RWPE2 (cell line): ENCODE measurements around the gene CCDC40.

Experiments
- ATAC-seq: fragments of 200-7000 bp; cut with Tn5 transposase; 3 replicates; pipeline ENCODE4 v1.9.1; 2021; ENCODE audit warnings: low read depth
- DNase-seq: peaks from one replicate; pipeline ENCODE4 v3.0.0-alpha.2; 2020; ENCODE audit warnings: low spot score
- H3K27ac ChIP-seq: fragments of 450-650 bp; 2 replicates; pipeline ENCODE4 v1.5.1; 2017; ENCODE audit warnings: mild to moderate bottlenecking; ENCODE audit not compliant: poor library complexity, severe bottlenecking
- H3K27me3 ChIP-seq: fragments of 250-450 bp; sonication (Bioruptor Pico); 2 replicates; pipeline ENCODE4 v1.5.1; 2021; ENCODE audit warnings: mild to moderate bottlenecking, moderate library complexity; ENCODE audit not compliant: insufficient read depth, poor library complexity, severe bottlenecking
- H3K36me3 ChIP-seq: fragments of 250-450 bp; sonication (Bioruptor Pico); 2 replicates; pipeline ENCODE4 v1.5.1; 2020; ENCODE audit warnings: low read depth, mild to moderate bottlenecking, moderate library complexity
- H3K4me1 ChIP-seq: fragments of 250-450 bp; sonication (Bioruptor Pico); 2 replicates; pipeline ENCODE4 v1.5.1; 2021; ENCODE audit warnings: mild to moderate bottlenecking, moderate library complexity; ENCODE audit not compliant: insufficient read depth, poor library complexity, severe bottlenecking
- H3K4me3 ChIP-seq: fragments of 250-450 bp; sonication (Bioruptor Pico); 2 replicates; pipeline ENCODE4 v1.5.1; 2021; ENCODE audit warnings: mild to moderate bottlenecking, moderate library complexity; ENCODE audit not compliant: severe bottlenecking
- H3K9me3 ChIP-seq: fragments of 250-450 bp; sonication (Bioruptor Pico); 2 replicates; pipeline ENCODE4 v1.5.1; 2021; ENCODE audit warnings: mild to moderate bottlenecking, moderate library complexity; ENCODE audit not compliant: severe bottlenecking
- CTCF ChIP-seq: fragments of 450-650 bp; IDR thresholded peaks from one replicate; pipeline ENCODE4 v1.5.1; 2017; ENCODE audit warnings: mild to moderate bottlenecking, moderate library complexity; ENCODE audit not compliant: poor library complexity, severe bottlenecking

Gene CCDC40

DNA sequence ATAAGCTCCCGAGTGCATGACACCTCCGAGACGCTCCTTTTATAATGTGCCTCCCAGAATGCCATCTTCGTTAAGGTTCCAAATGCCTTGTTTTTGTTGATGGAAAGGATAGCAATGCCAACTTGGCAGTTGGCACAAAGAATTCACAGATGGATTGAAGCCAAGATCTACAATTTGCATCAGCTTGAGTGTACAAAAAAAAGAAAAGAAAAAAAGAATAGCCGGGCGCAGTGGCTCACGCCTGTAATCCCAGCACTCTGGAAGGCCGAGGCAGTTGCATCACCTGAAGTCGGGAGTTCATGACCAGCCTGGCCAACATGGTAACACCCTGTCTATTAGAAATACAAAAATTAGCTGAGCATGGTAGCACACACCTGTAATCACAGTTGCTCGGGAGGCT lies 8.4 kb upstream of the CCDC40 start:
- Histone ChIP-seq H3K4me3 (no peak overlapping the region), H3K36me3 (0 out of 2 replicates have a peak, but pooled peaks cover 2% of the 10 kb centered on the region), H3K9me3 (no peaks in the 10 kb centered on the region), H3K27ac (no peak overlapping the region), H3K4me1 (no peaks in the 10 kb centered on the region), H3K27me3 (no peaks in the 10 kb centered on the region)
- TF ChIP-seq CTCF: no peak
- no peak for DNase-seq
- no peak for ATAC-seq

DNA sequence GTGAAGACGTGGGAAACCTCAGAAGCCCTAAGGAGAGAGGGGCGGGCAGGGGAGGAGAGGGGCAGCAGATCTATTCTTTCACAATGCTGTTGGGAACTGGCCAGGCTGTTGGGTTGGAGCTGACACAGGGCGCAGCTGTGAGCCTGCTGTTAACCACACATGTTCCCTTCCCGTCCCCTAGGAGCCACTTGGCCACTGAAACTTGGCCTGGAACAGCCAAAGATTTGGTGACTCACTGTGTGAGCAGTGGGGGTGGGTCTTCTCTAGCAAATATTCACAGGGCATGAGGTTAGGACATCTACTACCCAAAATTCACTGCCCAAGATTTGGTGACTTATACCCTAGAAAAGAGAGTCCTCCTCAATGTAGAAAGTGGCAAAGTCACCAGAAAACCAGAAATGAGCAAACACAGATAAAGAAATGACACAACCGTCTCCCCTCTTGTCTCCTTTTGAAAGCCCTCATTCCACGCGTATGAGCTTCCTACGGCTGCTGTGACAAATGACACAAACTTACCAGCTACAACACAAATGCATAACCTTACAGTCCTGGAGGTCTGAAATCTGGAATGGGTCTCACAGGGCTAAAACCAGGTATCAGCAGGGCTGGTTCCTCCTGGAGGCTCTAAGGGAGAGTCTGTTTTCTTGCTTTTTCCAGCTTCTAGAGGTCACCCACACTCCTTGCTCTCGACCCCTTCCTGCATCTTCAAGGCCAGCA lies 7.0 kb upstream of the CCDC40 start:
- no peak for DNase-seq
- H3K4me3 ChIP-seq: no peak overlapping the region
- no peak for TF ChIP-seq CTCF
- no peaks in the 10 kb centered on the region for H3K9me3 ChIP-seq
- H3K27ac ChIP-seq: no peak overlapping the region
- no peak for ATAC-seq
- H3K36me3 ChIP-seq: 0 out of 2 replicates have a peak, but pooled peaks cover 2% of the 10 kb centered on the region
- no peaks in the 10 kb centered on the region for H3K27me3 ChIP-seq
- H3K4me1 ChIP-seq: peaks cover under 1% of the 10 kb centered on the region

DNA sequence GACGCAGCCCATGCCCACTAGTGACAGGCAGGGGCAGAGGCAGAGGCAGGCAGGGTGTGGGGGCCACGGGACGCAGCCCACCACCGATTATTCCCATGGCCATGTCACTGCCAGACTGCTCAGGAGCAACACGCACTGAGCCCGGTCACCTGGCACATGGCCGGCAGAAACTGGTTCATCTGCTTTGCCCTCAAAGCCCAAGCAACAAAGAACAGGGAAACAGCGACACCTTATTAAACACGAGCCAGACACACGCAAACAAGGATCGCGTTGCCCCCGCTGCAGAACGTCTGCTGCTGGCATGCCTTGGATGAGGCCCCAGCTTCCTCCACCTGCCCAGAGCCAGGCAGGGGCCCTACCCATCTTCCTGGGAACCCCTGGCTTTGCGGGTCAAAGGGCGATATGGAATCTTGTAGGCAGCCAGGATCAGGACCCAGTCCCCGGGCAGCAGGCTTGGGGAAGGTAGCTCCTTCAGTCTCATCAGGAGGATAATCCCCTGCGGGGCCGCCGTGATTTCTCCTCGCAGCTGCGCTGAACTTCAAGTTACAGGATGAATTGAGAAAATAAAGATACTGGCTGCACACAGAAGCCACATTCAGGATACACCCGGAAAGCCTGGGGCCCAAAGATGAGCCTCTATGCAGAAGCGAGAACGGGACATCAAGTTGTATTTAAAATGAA lies 5.6 kb upstream of the CCDC40 start:
- H3K9me3 ChIP-seq: no peaks in the 10 kb centered on the region
- no peak for TF ChIP-seq CTCF
- peaks cover 5% of the 10 kb centered on the region for H3K4me1 ChIP-seq
- DNase-seq (no peak), ATAC-seq (peak; percentile 13; the same call in 1 of the 3 replicates)
- no peak overlapping the region for H3K4me3 ChIP-seq
- H3K27ac ChIP-seq: no peak overlapping the region
- H3K36me3 ChIP-seq: 0 out of 2 replicates have a peak, but pooled peaks cover 2% of the 10 kb centered on the region
- H3K27me3 ChIP-seq: no peaks in the 10 kb centered on the region

- ATAC-seq: no peak
- TF ChIP-seq CTCF: no peak
These were observed 4.6 kb upstream of the CCDC40 start for GRCh38 chr17:80031691-80032430.

More at GRCh38 chr17:80031691-80032430, 4.6 kb upstream of the CCDC40 start:
- DNase-seq: no peak
- Histone ChIP-seq H3K36me3 (0 out of 2 replicates have a peak, but pooled peaks cover 2% of the 10 kb centered on the region), H3K4me1 (peaks cover 5% of the 10 kb centered on the region), H3K4me3 (no peak overlapping the region), H3K27me3 (no peaks in the 10 kb centered on the region), H3K27ac (no peak overlapping the region), H3K9me3 (no peaks in the 10 kb centered on the region)
